ENCODE measurements around the gene TRIO.

DNA sequence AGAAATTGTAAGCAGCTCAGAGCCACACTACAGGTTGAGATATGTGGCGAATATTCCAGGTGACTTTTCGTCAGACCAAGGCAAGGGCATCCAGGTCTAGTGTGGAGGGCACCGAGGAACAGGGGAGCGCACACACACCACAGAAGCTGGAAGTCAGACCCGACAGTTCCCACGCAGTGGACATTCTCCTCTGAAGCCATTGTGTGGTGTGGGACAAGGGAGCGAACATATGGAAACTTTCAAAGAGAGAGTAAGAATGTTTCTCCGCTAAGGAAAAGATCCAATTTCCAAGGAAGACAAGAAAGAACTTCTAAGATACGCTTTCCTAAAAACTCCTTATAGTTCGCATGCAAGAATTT lies 297.1 kb downstream of the TRIO start:
- TF ChIP-seq ZNF423 (CRISPR knock-in tag; IDR thresholded peaks at IDR 0.05) (no peak), CREB1 (CRISPR knock-in tag; IDR thresholded peaks at IDR 0.05) (no peak), GABPB1 (CRISPR knock-in tag; IDR thresholded peaks at IDR 0.05) (no peak), FOXK1 (CRISPR knock-in tag; IDR thresholded peaks at IDR 0.05) (no peak), TEAD4 (CRISPR knock-in tag; IDR thresholded peaks at IDR 0.05) (no peak), NR3C1 (CRISPR knock-in tag; conservative IDR thresholded peaks at IDR 0.05; ENCODE audit: low read depth) (no peak), RORB (CRISPR knock-in tag; IDR thresholded peaks at IDR 0.05) (no peak)
- TF ChIP-seq, protein P1, sequence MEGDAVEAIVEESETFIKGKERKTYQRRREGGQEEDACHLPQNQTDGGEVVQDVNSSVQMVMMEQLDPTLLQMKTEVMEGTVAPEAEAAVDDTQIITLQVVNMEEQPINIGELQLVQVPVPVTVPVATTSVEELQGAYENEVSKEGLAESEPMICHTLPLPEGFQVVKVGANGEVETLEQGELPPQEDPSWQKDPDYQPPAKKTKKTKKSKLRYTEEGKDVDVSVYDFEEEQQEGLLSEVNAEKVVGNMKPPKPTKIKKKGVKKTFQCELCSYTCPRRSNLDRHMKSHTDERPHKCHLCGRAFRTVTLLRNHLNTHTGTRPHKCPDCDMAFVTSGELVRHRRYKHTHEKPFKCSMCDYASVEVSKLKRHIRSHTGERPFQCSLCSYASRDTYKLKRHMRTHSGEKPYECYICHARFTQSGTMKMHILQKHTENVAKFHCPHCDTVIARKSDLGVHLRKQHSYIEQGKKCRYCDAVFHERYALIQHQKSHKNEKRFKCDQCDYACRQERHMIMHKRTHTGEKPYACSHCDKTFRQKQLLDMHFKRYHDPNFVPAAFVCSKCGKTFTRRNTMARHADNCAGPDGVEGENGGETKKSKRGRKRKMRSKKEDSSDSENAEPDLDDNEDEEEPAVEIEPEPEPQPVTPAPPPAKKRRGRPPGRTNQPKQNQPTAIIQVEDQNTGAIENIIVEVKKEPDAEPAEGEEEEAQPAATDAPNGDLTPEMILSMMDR (IDR thresholded peaks at IDR 0.05) = no peak
- TF ChIP-seq, protein P2, sequence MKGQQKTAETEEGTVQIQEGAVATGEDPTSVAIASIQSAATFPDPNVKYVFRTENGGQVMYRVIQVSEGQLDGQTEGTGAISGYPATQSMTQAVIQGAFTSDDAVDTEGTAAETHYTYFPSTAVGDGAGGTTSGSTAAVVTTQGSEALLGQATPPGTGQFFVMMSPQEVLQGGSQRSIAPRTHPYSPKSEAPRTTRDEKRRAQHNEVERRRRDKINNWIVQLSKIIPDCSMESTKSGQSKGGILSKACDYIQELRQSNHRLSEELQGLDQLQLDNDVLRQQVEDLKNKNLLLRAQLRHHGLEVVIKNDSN (CRISPR knock-in tag; IDR thresholded peaks at IDR 0.05) = no peak
- TF ChIP-seq, protein P3, sequence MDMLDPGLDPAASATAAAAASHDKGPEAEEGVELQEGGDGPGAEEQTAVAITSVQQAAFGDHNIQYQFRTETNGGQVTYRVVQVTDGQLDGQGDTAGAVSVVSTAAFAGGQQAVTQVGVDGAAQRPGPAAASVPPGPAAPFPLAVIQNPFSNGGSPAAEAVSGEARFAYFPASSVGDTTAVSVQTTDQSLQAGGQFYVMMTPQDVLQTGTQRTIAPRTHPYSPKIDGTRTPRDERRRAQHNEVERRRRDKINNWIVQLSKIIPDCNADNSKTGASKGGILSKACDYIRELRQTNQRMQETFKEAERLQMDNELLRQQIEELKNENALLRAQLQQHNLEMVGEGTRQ (CRISPR knock-in tag; IDR thresholded peaks at IDR 0.05) = no peak
- TF ChIP-seq, protein P4, sequence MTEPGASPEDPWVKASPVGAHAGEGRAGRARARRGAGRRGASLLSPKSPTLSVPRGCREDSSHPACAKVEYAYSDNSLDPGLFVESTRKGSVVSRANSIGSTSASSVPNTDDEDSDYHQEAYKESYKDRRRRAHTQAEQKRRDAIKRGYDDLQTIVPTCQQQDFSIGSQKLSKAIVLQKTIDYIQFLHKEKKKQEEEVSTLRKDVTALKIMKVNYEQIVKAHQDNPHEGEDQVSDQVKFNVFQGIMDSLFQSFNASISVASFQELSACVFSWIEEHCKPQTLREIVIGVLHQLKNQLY (CRISPR knock-in tag; IDR thresholded peaks at IDR 0.05) = no peak
- TF ChIP-seq, protein P5, sequence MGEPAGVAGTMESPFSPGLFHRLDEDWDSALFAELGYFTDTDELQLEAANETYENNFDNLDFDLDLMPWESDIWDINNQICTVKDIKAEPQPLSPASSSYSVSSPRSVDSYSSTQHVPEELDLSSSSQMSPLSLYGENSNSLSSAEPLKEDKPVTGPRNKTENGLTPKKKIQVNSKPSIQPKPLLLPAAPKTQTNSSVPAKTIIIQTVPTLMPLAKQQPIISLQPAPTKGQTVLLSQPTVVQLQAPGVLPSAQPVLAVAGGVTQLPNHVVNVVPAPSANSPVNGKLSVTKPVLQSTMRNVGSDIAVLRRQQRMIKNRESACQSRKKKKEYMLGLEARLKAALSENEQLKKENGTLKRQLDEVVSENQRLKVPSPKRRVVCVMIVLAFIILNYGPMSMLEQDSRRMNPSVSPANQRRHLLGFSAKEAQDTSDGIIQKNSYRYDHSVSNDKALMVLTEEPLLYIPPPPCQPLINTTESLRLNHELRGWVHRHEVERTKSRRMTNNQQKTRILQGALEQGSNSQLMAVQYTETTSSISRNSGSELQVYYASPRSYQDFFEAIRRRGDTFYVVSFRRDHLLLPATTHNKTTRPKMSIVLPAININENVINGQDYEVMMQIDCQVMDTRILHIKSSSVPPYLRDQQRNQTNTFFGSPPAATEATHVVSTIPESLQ (CRISPR knock-in tag; IDR thresholded peaks at IDR 0.05) = no peak
- TF ChIP-seq, protein P6, sequence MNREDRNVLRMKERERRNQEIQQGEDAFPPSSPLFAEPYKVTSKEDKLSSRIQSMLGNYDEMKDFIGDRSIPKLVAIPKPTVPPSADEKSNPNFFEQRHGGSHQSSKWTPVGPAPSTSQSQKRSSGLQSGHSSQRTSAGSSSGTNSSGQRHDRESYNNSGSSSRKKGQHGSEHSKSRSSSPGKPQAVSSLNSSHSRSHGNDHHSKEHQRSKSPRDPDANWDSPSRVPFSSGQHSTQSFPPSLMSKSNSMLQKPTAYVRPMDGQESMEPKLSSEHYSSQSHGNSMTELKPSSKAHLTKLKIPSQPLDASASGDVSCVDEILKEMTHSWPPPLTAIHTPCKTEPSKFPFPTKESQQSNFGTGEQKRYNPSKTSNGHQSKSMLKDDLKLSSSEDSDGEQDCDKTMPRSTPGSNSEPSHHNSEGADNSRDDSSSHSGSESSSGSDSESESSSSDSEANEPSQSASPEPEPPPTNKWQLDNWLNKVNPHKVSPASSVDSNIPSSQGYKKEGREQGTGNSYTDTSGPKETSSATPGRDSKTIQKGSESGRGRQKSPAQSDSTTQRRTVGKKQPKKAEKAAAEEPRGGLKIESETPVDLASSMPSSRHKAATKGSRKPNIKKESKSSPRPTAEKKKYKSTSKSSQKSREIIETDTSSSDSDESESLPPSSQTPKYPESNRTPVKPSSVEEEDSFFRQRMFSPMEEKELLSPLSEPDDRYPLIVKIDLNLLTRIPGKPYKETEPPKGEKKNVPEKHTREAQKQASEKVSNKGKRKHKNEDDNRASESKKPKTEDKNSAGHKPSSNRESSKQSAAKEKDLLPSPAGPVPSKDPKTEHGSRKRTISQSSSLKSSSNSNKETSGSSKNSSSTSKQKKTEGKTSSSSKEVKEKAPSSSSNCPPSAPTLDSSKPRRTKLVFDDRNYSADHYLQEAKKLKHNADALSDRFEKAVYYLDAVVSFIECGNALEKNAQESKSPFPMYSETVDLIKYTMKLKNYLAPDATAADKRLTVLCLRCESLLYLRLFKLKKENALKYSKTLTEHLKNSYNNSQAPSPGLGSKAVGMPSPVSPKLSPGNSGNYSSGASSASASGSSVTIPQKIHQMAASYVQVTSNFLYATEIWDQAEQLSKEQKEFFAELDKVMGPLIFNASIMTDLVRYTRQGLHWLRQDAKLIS (CRISPR knock-in tag; IDR thresholded peaks at IDR 0.05; ENCODE audit: borderline replicate concordance) = no peak
- TF ChIP-seq, protein P7, sequence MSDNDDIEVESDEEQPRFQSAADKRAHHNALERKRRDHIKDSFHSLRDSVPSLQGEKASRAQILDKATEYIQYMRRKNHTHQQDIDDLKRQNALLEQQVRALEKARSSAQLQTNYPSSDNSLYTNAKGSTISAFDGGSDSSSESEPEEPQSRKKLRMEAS (CRISPR knock-in tag; IDR thresholded peaks at IDR 0.05) = no peak
